HG02759 (cell line): Measurements from ENCODE around the gene GLS.
A peak's percentile ranks its signal among the peaks of the same experiment; 100 is the strongest.
"Not testable (repeated sequence)": the region's sequence is repeated elsewhere in the genome, so short reads cannot be mapped to it uniquely, and the experiment has no call there.

Experiments
- ATAC-seq: cut with Tn5 transposase; IDR thresholded peaks from one replicate; pipeline ENCODE4 v1.9.1; 2021; ENCODE audit warnings: mild to moderate bottlenecking, moderate library complexity; ENCODE audit not compliant: unreplicated experiment

GLS gene

DNA sequence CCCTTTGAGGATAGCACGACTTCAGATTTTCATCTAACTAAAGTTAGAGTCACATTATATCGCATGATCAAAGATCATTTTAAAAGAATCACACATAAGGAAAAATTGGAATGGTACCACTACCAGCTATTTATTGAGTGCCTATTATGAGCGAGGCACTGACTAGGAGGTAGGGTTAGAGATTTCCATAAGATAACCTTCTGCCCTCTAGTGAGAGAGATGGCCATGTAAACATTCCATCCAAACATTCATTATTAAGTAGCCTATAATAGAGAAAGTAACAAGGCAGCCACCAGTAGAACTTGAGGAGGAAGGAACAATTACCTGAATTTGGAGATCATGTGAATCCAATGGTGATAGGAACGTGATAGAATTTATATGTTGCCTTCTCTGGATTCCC is 25.4 kb upstream of the GLS start:
- no peak for ATAC-seq

DNA sequence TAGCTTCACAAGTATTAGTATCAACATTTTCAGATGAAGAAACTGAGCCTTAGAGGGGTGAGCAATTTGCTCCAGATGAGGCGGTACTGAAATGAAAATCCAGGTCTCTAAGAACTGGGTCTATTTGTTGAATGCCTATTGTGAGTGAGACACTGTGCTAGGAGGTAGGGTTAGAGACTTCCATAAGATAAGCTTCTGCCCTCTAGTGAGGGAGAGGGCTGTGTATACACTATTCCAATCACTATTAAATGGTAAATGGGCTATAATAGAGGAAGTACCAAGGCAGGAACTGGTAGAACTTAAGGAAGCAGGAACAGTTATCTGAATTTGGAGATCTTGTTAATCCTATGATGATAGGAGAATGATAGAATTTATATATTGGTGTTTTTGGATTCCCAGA is 23.6 kb upstream of the GLS start:
- no peak for ATAC-seq

DNA sequence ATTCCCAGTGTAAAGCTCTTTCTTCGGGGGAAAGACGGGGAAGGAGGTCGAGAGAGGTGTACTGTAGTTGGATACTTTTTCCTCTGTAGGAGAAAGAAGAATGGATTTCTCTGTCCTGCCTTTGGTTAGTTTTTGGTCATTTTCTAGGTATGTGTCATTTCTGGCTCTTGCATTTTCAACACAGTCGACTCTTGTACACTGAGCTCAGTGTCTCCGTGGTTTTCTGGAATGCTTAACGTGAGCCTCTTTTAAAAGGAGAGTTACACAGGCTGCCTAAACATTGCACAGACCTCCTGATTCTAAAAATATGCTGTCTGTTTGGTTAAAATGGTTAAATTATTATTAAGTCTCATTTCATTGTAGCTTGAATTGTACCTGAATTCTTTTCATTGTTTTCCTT is 21.8 kb upstream of the GLS start:
- ATAC-seq: no peak

DNA sequence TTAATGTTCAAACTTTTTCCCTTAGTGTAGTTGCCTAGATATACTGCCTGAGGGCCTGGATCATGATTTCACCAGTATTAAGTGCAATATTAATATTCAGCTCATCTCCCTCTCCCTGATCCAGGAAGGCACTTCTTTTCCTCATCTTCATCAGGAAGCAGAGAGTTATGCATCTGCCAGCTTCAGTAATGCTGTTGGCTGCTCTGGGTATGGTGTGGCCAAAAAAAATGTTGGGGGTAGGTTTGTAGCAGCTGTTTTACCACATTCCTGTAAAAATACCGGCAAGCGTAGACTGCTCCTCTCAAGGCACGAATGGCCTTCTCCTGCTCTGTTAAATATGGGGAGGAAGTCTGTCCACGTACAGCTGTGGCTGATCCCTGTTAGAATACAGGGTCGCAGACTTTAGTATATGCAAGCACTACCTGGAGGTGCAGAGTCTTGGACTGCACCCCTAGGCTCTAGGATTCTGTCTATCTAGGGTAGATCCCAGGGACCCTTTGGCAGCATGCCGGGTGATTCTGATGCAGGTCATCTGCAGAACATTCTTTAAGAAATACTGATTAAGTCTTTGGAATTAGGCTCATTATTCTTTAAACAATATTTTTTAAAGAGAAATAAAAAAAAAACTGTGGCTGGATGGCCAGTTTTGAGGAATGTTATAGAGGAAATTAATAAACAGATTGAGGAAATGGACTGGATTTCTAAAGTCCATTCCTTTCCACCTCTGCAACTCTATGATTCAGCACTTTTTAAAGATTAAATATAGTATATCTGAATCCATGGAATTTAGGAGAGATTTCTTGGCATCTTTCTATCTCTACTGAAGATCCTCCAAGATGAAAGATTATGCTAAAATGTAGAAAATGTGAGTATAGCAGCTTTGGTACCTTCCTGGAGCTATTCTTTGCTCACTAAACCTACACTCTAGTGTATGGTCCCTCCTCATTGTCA is 21.0 kb upstream of the GLS start:
- no peak for ATAC-seq

DNA sequence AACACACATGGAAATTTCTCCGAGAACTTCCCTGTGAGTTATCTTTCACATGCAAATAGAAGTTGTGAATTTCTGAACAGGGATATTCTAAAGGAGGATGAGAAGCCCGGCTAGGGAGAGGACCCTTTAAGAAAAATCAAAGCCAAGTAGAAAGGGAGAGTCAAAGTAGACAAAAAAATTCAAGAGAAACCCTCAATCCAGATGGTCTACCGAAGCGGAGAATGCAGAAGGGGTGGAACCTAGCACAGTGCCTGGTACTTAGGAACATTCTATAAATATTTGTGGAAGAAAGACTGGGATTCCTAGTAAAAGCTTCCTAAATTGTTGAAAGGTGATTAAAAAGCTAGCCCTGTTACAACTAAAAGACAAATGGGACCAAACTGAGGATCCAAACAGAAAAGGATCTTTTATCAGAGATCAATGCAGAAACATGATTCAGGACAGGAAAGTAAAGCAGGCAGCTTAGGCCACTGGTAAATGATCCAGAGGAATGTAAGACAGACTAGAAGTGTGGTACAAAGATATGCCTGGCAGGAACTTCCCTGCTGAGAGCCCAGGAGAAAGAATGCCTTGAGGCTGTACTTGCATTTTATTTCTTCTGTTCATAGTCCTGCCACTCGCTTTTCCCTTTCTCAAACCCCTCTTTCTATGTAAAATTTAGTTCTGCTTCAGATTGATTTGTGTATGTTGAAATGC is 19.5 kb upstream of the GLS start:
- no peak for ATAC-seq

DNA sequence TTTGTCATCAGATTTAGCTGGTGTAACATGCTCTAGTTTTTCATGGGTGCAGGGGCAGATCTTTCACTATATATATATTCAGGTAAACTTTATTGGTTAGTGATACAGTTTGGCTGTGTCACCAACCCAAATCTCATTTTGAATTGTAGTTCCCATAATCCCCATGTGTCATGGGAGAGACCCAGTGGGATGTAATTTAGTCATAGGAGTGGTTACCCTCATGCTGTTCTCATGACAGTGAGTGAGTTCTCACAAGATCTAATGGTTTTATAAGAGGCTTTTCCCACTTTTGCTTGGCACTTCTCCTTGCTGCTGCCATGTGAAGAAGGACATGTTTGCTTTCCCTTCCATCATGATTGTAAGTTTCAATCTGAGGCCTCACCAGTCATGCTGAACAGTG is 18.5 kb upstream of the GLS start:
- ATAC-seq: not testable (repeated sequence)

DNA sequence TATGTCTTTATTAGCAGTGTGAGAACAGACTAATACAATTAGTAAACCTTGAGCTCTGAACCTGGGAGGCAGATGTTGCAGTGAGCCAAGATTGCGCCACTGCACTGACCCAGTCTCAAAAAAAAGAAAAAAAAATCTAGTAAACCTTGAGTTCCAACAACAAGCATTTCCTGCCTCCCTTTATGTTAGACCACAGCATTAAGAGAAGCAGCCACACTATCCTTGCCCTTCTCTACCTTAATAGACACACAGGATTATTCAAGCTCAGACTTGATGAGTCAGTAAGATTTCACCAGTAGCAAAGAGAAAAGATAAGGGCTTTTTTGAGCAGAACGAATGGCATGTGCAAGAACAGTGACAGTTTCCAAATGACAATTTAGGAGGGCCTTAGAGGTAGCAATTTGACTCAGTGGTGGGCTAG is 18.0 kb upstream of the GLS start:
- no peak for ATAC-seq

DNA sequence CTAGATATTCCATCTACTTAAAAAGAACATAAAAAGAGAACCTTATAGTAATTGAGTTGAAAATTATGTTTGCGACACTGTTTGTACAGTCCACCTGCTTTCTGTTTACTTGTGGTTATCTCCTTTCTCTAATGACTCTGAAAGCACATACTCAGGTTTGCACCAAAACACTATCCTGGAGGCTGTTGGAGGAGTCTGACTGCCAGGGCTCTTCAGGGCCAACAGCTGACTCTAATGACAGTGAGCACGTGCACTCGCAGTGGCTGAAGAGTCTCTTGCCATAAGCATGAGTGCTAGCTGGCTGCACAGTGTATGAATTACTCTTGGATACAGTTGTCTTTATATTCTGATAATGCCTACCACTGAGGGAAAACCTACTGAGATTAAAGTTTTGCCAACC is 16.7 kb upstream of the GLS start:
- ATAC-seq: no peak

DNA sequence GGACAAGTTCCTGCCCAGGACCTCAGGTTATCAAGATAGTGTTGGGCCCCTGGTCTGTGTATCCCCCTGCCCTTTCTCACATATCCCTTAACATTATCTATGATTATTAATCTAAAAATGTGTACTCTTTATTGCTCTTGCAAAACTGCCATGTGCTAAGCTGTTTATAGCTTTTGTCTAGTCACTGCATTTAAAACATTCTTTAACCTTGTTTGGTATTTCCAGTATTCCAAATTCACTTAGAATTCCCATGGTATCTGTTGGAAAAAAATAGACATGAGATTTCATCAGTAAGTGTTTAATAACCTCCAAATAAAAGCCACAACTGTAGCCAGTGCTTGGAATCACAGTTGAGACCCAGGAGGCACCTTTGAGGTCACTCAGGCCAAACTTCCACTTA is 16.2 kb upstream of the GLS start:
- ATAC-seq: no peak

DNA sequence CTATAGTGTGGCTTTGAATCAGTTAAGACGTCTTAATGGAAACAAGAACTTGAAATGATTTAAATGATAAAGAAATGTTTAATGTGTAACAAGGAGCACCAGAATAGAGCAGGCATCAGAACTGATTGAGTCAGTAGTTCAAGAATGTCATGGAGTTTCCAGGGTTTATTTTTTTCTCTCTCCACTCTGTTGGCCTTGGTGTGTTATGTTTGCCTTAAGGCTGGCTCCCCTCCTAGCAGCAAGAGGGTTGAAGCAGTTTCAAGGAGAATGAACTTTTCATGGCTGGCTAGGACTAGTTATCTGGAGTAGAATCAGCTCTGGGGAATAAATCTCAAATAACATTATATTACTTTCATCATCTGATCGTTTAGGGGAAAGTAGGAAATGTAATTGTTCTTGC is 13.4 kb upstream of the GLS start:
- ATAC-seq: no peak

DNA sequence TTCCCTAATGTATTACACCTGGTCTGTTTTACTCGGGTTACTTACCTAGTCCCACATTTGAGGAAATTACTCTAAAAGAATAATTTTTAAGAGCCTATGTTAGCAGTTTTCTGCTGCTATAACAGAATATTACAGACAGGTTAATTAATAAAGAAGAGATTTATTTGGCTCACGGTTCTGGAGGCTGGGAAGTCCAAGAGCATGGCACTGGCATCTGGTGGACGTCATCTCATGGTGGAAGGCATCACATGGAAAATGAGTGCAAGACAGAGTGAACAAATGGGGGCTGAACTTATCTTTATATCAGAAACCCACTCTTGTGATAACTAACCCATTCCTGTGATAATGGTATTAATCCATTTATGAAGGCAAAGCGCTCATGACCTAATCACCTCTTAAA is 12.8 kb upstream of the GLS start:
- ATAC-seq: no peak

DNA sequence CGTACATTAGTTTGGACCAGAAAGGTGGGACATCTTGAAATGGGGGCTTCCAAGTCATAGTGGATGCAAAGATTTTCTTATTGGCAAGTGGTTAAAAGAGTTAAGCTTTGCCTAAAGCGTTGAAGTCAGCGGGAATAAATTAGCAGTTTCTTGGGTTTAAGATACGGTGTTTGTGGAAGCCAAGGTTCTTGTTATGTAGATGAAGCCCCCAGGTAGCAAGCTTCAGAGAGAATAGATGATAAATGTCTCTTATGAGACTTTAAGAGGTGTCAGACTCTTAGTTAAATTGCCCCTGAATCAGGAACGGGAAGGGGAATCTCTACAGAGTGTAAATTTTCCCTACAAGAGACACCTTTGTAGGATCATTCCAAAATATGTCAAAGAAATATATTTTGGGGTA is 10.9 kb upstream of the GLS start:
- ATAC-seq: no peak

DNA sequence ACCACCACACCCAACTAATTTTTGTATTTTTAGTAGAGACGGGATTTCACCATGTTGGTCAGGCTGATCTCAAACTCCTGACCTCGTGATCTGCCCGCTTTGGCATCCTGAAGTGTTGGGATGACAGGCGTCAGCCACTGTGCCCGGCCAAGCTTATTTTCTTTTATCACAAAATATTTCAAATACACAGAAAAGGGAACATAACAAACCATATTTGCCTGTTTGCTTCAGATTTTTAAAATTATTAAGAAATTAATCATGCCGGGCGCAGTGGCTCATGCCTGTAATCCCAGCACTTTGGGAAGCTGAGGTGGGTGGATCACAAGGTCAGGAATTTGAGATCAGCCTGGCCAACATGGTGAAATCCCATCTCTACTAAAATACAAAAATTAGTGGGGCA is 7.2 kb upstream of the GLS start:
- ATAC-seq: not testable (repeated sequence)

DNA sequence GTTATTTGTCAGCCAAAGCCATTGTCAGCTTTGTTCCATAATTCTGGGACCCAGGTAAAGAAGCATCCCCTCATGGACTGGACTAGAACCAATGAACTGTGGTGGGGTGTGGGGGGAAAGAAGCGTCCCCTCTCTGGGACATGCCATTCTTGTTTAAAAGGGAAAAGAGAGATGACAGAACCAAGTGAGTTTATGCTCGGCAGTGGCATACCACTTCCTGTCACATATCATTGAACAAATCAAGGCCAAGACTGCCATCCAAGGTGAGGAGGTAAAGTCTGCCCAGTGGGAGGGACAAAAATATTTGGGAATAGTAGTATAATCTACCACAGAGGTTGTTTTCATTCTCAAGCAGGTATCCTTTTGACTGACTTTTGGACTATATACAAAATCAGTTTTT is 4.7 kb upstream of the GLS start:
- no peak for ATAC-seq

DNA sequence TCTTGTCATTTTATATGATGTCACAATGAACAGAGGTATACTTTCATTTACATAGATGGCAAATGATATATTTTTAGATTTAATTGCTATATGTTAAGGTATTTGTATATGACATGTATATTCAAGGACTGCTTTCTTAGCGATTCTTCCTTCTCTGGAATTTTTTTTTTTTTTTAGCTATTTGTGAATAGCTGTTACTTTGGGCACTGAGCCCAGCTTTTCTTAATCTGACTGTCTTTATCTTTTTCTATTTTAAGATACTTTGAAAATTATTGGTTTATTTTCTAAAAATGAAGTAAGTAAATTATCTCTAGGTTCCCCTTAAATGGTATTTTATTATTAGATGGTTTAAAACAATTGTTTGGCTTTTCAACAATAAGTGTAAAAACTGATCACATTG is 4.0 kb upstream of the GLS start:
- ATAC-seq: no peak

DNA sequence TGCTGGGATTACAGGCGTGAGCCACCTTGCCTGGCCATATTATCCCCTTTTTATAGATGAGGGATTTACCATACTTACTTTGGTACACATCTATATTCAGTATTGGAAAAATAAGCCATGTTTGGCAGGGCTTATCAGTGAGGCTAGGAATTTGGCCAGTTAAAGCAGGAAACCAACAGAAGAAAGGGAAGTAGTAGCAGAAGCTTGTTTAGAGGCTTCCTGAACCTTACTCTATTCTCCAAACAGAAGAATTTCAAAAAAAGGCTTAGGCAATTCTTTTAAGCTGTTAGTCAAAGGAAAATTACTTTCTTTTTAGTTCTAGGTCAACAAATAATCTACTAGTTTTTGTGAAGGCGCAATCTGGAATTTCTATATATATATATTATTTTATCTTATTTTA is 3.2 kb upstream of the GLS start:
- no peak for ATAC-seq

DNA sequence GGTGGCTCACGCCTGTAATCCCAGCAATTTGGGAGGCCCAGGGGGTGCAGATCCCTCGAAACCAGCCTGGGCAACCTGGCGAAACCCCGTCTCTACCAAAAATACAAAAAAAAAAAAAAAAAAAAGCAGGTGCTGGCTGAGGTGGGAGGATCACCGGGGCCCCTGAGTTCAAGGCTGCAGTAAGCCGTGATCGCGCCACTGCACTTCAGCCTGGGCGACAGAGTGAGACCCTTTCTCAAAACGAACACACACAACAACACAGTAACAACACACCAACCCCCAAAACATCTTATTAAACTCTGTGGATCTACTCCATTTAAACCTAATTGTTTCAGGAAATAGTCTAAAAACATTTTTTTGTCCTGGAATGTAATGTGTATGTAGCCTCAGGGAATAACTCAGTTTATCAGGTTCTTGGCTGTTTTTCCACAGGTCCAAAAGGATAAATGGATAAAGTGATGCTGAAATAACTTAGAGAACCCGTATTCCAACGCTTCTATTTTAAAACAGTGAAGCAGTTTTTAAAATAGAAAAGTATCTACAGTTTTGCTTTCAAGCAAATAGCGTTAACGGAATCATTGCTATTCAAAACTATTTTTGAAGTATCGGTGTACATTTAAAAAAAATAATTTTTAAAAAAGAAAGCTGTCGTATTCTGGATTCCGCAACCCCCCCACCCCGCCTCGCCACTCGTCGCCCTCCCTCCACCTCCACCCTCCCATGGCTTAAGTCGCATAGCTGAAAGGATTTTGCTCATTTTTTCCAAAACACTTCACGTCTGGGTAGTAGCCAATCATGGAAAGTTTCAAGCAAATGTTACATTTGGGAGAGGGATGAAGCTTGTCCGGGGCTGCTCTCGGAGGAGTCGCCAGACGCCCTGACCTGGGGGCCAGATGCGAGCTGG is 895 bp upstream of the GLS start:
- ATAC-seq: peak; percentile 0

DNA sequence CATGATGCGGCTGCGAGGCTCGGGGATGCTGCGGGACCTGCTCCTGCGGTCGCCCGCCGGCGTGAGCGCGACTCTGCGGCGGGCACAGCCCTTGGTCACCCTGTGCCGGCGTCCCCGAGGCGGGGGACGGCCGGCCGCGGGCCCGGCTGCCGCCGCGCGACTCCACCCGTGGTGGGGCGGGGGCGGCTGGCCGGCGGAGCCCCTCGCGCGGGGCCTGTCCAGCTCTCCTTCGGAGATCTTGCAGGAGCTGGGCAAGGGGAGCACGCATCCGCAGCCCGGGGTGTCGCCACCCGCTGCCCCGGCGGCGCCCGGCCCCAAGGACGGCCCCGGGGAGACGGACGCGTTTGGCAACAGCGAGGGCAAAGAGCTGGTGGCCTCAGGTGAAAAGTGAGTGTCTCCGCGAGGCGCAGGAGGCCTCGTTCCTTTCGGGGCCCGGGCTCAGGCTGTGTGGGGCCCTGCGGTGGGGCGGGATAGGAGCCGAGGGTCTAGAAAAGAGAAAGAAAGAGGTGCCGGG is 520 bp downstream of the GLS start:
- ATAC-seq: no peak

DNA sequence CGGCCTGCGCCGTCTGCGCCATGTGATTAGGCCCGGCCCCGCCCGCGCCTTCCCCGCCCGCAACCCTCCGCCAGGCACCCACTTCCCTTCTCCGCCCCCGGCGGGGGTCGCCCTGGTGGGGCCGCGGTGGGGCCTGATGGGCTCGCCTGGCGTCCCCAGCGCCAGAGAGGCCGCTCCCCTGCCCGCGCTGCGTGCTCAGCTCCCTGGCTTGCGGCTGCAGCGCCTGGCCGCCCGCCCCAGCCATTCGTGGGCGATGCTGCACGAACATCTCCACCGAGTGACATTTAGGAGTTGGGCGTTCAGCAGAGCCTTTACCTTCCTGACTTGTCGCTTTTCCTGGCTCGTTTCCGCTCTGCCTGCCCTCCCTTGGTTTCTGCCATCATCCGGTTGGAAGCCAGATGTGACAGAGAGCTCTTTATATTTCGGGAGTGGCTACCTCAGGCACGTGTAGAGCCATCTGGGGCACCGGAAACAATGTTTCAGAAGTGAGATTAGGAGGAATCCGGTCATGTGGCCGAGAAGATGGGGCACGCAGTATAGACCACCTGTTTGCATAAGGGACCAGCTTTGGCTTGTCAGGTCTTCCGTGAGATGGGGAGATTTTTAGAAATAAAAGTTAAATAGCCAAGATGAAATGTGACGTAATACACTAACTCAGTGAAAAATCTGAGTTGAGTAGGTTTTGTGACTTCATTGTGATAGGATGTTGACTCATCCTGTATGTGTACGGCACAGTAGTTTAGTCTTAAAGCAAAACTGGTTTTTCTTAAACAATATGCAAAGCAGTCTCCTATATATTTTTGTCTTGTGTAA is 1.2 kb downstream of the GLS start:
- peak; percentile 58 for ATAC-seq

DNA sequence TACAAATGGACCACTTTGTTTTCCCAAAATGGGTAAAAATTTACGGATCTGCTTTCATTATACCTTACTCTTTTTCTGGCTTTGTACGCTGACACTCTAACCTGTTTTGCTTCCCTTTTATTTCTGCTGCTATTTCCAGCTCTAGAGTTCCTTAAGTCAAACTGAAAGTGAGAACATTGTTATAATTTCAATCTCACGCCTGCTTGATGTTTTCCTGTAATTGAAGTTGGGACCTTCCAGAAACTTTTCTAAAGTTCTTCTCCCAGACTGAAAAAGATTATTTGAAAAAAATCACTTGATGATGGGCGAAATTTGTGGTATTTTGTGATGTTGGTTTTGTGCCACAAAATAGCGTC is 1.8 kb downstream of the GLS start:
- no peak for ATAC-seq
